Middle frontal gyrus (tissue), 1 donor: ENCODE results near the gene EFCAB7.

ENCODE experiments used
- DNase-seq: peaks from one replicate; pipeline ENCODE4 v3.0.0-alpha.2; 2015; ENCODE audit warnings: low spot score; ENCODE audit errors: extremely low spot score

The EFCAB7 gene, protein sequence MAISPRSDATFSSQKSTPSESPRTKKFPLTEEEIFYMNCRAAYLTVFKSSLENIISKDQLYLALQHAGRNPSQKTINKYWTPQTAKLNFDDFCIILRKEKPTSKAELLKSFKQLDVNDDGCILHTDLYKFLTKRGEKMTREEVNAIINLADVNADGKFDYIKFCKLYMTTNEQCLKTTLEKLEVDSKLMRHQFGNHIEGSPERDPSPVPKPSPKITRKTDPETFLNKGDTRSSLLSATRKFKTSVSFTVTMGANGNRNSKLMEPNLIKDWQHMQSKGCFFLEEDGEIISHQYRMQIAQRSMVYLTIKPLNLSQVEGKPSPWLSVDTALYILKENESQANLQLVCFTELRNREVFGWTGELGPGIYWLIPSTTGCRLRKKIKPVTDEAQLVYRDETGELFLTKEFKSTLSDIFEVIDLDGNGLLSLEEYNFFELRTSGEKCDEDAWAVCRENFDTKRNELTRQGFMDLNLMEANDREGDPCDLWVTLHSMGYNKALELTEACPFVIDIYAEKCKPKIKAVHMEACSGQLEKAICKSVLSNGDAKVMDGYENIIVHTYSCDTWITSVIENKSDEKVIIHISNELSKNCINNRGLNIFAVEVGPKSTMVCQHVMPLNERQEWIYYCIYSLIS

DNA sequence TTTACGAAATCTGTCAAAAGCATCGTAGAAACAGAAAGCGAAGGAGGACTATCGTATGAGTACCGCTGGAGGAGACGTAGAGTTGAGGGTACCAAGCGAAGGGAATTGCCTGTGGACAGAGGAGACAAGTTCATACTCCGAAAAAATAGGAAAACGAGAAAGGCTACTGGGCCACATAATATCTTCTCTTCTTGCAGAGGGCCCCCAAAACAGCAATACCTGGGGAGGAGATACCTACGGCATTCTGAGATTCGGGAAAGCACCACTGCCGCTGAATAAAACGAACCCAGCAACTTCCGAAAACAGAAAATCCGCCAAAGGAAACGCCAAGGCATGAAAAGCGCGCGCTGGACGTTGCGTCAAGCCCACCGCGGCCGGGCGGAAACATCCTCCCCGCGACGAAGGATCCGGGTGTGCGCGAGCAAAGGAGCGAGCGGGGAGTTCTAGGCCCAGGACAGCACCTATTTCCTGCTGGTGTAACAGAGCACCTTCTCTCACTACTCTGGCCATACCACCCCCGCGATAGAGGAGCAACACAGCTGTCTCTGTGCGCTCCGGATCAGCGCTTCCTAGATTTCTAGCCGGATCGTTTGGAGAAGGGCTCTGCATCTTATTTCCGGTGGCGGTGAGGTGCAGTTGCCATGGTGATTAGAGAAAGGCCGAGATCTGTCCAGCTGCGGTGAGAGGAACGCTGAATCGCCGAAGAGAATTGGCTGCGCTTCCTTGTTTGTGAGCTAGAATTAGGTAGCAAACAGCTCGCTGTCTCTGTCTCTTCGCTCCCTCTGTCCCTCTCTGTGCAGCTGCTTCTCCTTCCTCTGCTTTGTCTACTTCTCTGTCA lies at the start of gene EFCAB7, which contains the start of gene ITGB3BP:
Gene EFCAB7 (plus strand): TSS at position 635 of the 838 bp plus-strand sequence. CDS start 2,048 bp downstream, outside the sequence.
Gene ITGB3BP (minus strand): TSS at position 335 of the 838 bp plus-strand sequence. CDS start 92 bp downstream, at position 243.
- DNase-seq = peak; percentile 76

DNA sequence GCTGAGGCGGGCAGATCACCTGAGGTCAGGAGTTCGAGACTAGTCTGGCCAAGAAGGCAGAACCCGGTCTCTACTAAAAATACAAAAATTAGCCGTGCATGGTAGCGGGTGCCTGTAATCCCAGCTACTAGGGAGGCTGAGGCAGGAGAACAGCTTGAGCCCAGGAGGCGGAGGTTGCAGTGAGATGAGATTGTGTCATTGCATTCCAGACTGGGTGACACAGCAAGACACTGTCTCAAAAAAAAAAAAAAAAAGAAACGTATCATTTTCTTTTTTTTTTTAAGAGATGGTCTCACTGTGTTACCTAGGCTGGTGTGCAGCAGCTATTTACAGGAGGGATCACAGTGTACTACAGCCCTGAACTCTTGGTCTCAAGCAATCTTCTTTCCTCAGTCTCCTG lies 47.6 kb upstream of the EFCAB7 start:
- no peak for DNase-seq

DNA sequence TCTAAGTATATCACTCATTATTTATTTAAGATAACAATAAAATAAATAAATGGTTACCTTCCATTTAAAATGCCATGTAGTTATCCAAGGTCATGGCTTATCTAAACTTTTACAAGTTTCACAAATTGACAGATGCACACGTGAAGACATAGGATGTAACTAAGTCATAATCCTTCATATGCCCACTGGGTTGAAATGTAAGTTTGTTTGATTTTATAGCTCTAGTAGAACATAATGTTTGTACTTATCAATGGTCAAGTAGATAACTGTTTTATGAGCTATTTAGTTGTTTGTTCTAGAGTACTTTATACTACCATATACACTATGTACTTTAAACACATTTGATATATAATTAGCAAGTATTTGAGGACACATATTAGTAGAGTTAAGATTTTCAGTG lies 43.3 kb upstream of the EFCAB7 start:
- no peak for DNase-seq

DNA sequence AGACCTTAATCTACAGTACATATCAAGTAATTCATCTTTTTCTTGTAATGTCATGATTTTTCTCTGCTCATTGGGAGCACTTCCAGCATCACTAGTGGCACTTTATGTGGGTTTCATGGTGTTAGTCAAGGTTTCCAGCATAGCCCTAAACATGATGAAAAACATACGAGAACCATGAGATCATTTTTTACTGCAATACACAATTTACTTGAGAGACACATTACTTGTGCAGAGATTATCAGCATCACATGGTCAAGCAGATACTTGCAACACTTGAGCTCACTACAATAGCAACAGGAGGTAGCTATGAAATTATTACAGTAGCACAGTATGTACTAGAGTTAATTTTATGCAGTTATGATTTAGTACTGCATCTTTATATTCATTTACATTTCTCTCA lies 36.7 kb upstream of the EFCAB7 start:
- DNase-seq = no peak

DNA sequence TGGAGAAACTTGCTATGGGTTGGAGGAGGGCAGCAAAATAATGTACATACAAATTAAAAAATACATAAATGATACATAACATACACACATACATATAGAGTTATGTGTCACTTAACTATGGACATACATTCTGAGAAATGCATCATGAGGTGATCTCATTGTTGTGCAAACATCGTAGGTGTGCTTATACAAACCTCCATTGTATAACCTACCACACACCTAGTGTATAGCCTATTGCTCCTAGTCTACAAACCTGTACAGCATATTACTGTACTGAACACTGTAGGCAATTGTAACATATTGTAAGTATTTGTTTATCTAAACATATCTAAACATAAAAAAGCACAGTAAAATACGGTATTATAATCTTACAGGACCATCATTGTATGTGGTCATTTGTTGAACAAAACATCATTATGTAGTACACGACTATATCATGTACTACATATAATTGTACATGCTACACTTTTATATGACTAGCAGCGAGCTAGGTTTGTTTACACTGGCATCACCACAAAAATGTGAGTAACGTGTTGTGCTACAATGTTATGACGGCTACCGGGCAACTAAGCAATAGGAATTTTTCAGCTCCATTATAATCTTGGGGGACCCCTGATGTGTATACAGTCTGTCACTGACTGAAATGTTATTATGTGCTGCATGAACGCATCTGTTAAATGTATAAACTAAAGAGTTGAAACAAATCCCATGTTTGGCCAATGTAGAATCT lies 35.8 kb upstream of the EFCAB7 start:
- no peak for DNase-seq

DNA sequence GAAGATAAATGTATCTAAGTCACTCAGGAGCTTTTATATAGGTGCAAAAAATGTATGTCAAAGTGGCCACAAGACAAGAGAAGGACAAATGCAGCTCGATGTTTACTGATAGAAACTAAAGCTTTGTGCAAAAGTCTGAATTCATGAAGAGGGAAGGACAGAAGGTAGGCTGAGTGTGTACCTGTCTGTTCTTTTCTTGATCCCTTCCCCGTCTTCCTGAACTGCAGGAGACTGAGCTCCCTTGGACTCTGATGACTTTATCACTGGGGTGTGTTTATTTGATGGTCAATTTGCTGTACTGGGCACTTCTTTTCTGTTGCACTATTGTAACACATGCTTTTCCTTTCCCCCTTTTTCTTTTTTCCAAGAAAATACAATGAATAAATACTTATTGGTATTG lies 25.7 kb upstream of the EFCAB7 start:
- no peak for DNase-seq

DNA sequence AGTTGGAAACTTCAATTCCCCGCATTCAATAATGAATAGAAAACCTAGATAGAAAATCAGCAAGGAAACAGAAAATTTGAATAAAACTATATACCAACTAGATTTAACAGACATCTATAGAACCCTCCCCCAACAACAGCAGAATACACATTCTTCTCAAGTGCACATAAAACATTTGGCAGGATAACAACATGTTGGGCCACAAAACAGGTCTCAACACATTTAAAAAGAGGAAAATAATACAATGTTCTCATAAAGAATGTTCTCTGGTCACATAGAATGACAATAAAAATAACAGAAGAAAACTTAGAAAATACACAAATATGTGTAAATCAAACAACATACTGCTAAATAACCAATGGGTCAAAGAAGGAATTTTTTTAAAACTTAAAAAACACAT lies 25.2 kb upstream of the EFCAB7 start:
- no peak for DNase-seq

DNA sequence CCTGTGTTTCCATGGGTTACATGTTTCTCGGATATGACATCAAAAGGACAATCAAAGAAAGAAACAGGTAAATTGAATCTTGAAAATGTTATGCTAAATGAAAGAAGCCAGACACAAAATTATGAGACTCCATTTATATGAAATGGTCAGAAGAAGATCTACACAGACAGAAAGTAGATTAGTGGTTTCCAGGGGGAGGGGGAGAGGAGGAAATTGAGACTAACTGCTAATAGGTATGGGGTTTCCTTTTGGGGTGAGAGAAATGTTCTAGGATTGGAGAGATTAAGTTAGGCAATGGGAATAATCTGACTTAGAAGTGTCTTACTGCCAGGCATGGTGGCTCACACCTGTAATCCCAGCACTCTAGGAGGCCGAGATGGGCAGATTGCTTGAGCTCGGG lies 22.1 kb upstream of the EFCAB7 start:
- no peak for DNase-seq

DNA sequence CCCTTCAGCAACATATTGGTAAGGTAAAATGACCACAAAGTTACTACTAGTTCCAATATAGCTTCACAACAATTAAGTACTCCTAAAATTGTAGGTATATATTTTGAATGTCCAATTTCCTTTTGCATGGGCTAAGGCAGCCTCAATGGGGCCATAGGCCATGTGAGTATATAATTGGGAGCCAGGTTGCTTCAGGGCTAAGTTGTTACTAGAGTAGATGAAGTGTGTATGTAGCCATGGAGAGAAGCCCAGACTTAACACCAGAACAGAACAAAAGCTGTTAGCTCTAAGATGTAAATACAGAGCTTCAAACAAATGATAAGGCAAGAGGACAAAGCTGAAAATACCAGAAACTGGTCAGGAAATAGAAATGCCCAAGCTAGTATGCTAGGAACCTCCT lies 16.5 kb upstream of the EFCAB7 start:
- no peak for DNase-seq

DNA sequence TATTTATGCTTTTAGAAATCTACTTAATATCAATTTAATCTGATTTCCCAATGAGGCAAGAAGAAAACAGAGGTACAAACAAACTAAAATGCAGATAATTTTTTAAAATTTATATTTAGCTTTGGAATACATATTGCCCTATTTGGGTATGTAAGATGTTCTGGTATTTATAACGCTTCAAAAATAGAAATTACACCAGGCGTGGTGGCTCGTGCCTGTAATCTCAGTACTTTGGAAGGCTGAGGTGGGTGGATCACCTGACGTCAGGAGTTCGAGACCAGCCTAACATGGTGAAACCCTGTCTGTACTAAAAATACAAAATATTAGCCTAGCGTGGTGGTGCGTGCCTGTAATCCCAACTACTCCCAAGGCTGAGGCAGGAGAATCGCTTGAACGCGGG lies 13.6 kb upstream of the EFCAB7 start:
- DNase-seq = no peak

DNA sequence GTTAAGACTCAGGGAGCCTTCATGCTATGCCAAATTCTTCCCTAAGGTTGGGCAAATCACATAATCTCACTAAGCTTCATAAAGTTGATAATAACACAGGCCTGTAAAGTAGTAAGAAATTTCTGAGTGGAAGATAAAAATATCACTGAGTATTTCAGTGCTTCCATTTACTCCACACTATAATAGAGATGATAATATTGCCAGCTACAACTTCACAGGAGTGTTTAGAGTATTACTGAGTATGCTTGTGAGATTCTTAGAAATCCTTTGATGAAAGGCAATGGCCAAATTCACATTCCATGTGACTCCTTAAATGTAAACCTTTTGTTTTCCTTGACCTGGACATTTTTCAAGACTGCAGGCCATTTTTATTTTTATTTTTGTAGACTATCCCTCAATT lies 10.7 kb upstream of the EFCAB7 start:
- DNase-seq = no peak

DNA sequence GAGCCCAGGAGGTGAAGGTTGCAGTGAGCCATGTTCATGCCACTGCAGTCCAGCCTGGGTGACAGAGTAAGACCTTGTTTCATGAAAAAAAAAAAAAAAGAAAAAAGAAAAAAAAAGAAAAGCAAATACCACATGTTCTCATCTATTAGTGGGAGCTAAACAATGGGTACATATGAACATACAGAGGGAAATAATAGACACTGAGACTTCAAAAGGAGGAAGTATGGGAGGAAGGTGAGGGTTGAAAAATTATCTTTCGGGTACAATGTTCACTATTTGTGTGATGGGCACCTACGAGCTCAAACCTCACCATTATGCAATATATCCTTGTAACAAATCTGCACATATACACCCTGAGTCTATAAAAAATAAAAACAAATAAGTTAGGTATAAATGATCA lies 6.7 kb upstream of the EFCAB7 start:
- no peak for DNase-seq

DNA sequence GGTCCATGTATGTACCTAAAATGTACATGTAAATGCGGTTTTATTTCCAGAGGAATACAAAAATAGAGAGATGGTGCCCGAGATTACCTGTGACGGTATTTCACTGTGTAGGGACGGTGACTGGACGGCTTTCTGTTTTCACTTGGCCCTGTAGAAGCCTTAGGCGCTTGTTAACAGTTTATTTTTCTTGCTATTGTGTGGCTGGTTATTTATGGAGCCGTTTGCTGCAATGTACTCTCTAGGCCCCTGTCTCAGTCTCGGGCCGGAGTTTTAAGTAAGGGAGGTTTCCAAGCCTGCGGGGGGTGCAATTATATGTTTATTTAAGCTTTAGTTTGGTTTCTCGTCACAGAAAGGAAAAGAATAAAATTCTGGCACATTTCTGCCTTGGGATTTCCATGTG lies 413 bp downstream of the EFCAB7 start:
- DNase-seq = no peak

DNA sequence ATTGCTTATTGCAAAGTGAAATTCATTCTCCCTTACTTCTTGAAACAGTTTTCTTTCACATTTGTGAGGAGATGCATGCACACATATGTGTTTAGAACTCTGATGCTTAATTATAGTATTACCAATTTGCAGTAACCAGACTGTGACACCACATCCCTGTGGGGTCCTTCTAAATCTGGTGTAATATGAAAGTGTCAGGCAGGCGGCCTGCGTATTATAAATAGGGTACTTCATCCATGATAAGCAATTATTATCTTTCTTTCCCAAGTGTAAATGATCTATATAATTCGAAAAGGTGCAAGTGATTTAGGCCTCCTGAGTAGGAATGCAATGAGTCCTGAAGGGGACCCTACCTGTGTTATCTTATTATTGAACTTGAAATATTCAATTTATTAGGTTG lies 876 bp downstream of the EFCAB7 start:
- no peak for DNase-seq

DNA sequence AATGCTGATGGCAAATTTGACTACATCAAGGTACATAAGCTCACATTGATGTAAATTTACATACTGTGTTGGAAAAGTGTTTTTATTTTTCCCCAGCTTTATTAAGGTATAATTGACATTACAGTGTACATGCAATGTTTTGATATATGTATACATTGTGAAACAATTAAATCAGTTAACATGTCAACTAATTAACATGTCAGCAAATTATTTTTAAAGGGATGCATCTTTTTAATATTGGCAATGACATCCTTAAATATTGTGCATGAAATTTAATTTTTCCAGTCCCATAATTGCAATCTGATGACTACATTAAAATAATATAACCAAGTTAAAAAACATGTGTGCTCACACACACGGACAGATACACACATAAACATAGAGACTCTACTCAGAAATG lies 9.4 kb downstream of the EFCAB7 start:
- DNase-seq = no peak

DNA sequence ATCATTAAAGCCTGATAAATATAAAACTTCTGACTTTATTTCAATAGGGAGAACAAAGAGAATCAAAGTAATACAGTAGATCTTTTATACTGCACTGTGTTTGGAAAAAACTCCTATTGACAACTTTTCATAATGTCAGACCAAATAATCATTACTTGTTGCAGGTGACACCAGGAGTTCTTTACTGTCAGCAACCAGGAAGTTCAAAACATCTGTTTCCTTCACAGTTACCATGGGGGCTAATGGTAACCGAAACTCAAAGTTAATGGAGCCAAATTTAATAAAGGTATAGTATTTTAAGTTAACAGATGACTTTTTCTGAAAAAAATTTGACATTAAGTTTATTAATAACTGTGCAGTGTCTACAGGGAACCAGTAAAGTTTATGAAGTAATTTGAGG lies 10.6 kb downstream of the EFCAB7 start:
- DNase-seq = no peak

DNA sequence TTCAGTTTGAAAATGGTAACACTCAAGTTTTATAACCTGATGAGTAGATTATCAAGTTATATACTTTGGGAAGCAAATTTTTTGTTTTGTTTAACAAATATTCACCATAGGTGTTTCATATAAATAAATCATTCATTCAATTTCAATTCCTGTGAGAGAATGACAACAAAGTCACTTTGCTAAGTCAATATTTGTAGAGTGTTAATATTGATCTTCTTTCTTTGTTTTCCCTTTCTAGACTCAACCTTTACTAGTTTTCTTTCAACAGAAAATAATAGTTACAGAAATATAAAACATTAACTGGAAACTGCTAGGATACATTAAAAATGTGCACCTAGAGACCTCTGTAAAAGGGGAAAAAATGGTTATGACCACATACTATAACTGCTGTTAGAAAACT lies 11.1 kb downstream of the EFCAB7 start:
- DNase-seq = no peak

DNA sequence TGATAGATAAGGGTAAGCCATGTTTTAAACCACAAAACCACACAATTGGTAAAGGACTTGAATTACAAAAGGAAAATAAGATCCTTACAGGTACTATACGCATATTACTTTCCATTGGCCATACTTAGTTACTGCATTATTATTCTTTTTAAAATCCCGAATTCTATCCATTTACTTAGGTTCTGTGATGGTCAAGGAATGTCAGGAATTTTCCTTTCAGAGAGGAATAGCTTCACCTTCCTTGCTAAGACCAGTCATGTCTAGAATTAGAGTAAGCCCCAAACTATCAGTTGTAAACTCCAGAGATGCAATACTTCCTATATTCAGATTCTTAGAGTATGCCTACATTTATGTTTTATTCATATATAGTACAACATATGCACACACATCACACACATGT lies 13.7 kb downstream of the EFCAB7 start:
- DNase-seq = no peak

DNA sequence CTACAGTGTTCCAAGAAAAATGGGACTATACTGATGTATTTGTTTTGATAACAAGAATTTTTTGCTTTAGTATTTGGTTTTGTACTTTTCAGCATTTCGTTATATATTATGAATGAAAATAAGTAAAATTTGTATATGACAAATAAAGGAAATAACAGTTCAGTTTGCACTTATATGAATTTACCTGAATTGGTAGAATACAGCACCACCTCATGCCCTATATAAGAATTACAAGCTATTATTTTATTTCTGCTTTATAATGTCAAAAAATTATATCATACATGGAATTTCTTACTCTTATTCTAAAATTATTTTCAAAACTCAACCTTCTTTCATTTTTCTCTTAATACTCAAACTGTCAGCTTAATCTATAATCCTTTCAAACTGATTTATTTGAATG lies 14.6 kb downstream of the EFCAB7 start:
- DNase-seq = no peak

DNA sequence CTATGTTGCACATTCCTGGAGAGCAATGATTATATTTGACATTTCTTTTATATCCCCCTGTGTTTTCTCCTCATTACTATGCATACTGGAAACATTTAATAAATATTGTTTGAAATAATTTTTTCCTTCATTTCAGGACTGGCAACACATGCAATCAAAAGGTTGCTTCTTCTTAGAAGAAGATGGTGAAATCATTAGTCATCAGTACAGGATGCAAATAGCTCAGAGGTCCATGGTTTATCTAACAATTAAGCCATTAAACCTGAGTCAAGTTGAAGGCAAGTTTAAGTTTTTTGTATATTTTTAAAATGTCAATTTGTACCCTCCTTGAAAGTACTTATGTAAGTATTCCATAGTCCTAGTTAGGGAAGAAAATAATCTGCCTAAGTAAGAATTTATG lies 22.5 kb downstream of the EFCAB7 start:
- DNase-seq = no peak

DNA sequence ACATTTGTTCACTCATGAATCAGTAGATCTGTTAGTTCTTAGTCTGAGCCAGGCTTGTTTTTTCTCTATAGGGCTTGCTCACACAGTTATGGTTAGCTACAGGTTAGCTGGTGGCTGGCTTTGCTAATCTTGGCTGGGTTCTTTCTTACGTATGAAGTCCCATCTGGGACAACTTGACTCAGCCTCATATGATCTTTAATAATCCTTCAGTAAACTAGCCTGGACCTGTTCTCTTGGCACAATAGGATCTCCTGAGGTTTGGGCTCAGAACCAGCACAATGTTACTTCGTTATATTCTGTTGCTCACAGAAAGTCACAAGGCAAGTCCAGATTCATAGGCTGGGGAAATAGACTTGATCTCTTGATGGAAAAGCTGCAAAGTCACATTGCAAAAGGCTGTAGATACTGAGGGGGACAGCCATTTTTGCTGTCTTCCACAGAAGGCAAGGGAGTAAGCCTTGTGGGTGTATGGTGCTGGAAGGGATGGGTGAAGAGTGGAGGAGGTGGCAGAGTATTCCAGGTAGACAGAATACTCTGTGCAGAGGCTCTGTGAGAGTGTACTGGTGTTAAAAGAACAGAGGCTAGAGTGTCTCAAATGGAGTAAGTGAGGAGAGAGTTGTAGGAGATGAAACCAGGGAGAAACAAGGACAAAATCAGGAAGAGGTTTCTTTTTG lies 24.4 kb downstream of the EFCAB7 start:
- no peak for DNase-seq
